Liver (tissue), 9 donors: ENCODE measurements around the gene LIFR. TPM values are rescaled to one million over a fixed set of nuclear protein-coding genes. Genes with fewer than 3 reads are reported as not detected.

Experiments
- DNase-seq: peaks from one replicate; pipeline ENCODE4 v3.0.0-alpha.2; 2017; ENCODE audit warnings: low spot score
- H3K27ac ChIP-seq, 2 donors: one replicate each; pipeline ENCODE4 v1.7.0; 2013; ENCODE audit warnings: inconsistent platforms in 2 of 2, low read length in 2 of 2, control low read depth in 1 of 2, low read depth in 1 of 2, mild to moderate bottlenecking in 1 of 2
- H3K27me3 ChIP-seq, 4 donors: one replicate each; pipeline versions ENCODE4 v1.6.1 to v1.7.0; 2013; ENCODE audit warnings: low read length in 3 of 4, inconsistent platforms in 1 of 4, mild to moderate bottlenecking in 1 of 4, moderate library complexity in 1 of 4; ENCODE audit not compliant: control insufficient read depth in 4 of 4, insufficient read depth in 4 of 4
- H3K36me3 ChIP-seq, 4 donors: one replicate each; pipeline versions ENCODE4 v1.6.1 to v1.7.0; 2013; ENCODE audit warnings: low read length in 3 of 4, mild to moderate bottlenecking in 3 of 4, low read depth in 1 of 4, moderate library complexity in 1 of 4; ENCODE audit not compliant: control insufficient read depth in 4 of 4, insufficient read depth in 3 of 4
- H3K4me1 ChIP-seq, 4 donors: one replicate each; pipeline versions ENCODE4 v1.6.1 to v1.7.0; 2013; ENCODE audit warnings: low read length in 3 of 4, mild to moderate bottlenecking in 3 of 4, moderate library complexity in 1 of 4; ENCODE audit not compliant: control insufficient read depth in 4 of 4, insufficient read depth in 4 of 4
- H3K4me3 ChIP-seq, 3 donors: one replicate each; pipeline versions ENCODE4 v1.6.1 to v1.7.0; 2013; ENCODE audit warnings: low read length in 3 of 3, control low read depth in 1 of 3, low read depth in 1 of 3, mild to moderate bottlenecking in 1 of 3
- H3K9ac ChIP-seq, 2 donors: one replicate each; pipeline ENCODE4 v1.7.0; 2013; ENCODE audit warnings: low read length in 2 of 2, mild to moderate bottlenecking in 2 of 2, moderate library complexity in 2 of 2, control low read depth in 1 of 2, low read depth in 1 of 2
- H3K9me3 ChIP-seq, 4 donors: one replicate each; pipeline versions ENCODE4 v1.6.1 to v1.7.0; 2013; ENCODE audit warnings: low read length in 3 of 4; ENCODE audit not compliant: control insufficient read depth in 4 of 4
- EGR1 ChIP-seq, 2 donors: IDR thresholded peaks; 2 replicates each; pipeline ENCODE4 v1.6.1; 2016 to 2018; ENCODE audit warnings: antibody characterized with exemption in 2 of 2, low read depth in 2 of 2
- FOXA2 ChIP-seq: IDR thresholded peaks from 2 replicates; pipeline ENCODE4 v1.6.1; 2016; ENCODE audit warnings: antibody characterized with exemption
- HNF4A ChIP-seq, 2 donors: conservative IDR thresholded peaks; 2 replicates each; pipeline ENCODE4 v1.6.1; 2016; ENCODE audit warnings: antibody characterized with exemption in 2 of 2, mild to moderate bottlenecking in 2 of 2
- HNF4G ChIP-seq: IDR thresholded peaks from 2 replicates; pipeline ENCODE4 v1.6.1; 2016; ENCODE audit warnings: antibody characterized with exemption
- JUND ChIP-seq, 2 donors: IDR thresholded peaks; 2 replicates each; pipeline ENCODE4 v1.6.1; 2016; ENCODE audit warnings: antibody characterized with exemption in 2 of 2
- NR2F2 ChIP-seq: IDR thresholded peaks from 2 replicates; pipeline ENCODE4 v1.6.1; 2016; ENCODE audit warnings: antibody characterized with exemption
- RAD21 ChIP-seq, 2 donors: IDR thresholded peaks; 2 replicates each; pipeline ENCODE4 v1.6.1; 2016; ENCODE audit warnings: antibody characterized with exemption in 2 of 2, mild to moderate bottlenecking in 2 of 2
- RXRA ChIP-seq, 2 donors: IDR thresholded peaks; 2 replicates each; pipeline ENCODE4 v1.6.1; 2017 to 2018; ENCODE audit warnings: antibody characterized with exemption in 2 of 2, mild to moderate bottlenecking in 1 of 2
- SP1 ChIP-seq: IDR thresholded peaks from 2 replicates; pipeline ENCODE4 v1.6.1; 2018; ENCODE audit warnings: antibody characterized with exemption, mild to moderate bottlenecking
- TAF1 ChIP-seq: conservative IDR thresholded peaks from 2 replicates; pipeline ENCODE4 v1.6.1; 2016; ENCODE audit warnings: antibody characterized with exemption, mild to moderate bottlenecking
- YY1 ChIP-seq: IDR thresholded peaks from 2 replicates; pipeline ENCODE4 v1.6.1; 2016; ENCODE audit warnings: antibody characterized with exemption, mild to moderate bottlenecking
- WGBS: extraction: QIAGEN DNeasy Blood & Tissue Kit; methylation state at CpG from one replicate; pipeline ENCODE4 v1.1.7; 2013; 5-methylcytosine and 5-hydroxymethylcytosine counted together
- polyA plus RNA-seq, 2 donors: library from polyadenylated mRNA; stranded (reverse) in 1 of 2; unstranded in 1 of 2; fragments of 200-250 nt in 1 of 2; fragments of >200 nt in 1 of 2; fragmentation: Nextera tagmentation in 1 of 2; extraction: Ambion mirVana in 1 of 2; gene quantifications; one replicate each; pipeline versions ENCODE4 v1.2.1 to v1.2.3, GENCODE V29; 2013 to 2015
- total RNA-seq, 2 donors: library from RNA; depleted of rRNA; stranded (reverse); fragments of >200 nt; gene quantifications; one replicate each; pipeline ENCODE4 v1.2.3, GENCODE V29; 2014
- TF ChIP-seq, protein P1 (sequence below): fragments of 150-350 bp; IDR thresholded peaks from 2 replicates; pipeline ENCODE4 v1.5.1; 2017; ENCODE audit warnings: improper control_type of control experiment, low read depth, low read length; ENCODE audit not compliant: missing input control
- TF ChIP-seq, protein P2 (sequence below): IDR thresholded peaks from 2 replicates; pipeline ENCODE4 v1.6.1; 2016; ENCODE audit warnings: antibody characterized with exemption
- TF ChIP-seq, protein P3 (sequence below): IDR thresholded peaks from 2 replicates; pipeline ENCODE4 v1.6.1; 2016; ENCODE audit warnings: antibody characterized with exemption, mild to moderate bottlenecking
- TF ChIP-seq, protein P4 (sequence below): IDR thresholded peaks from 2 replicates; pipeline ENCODE4 v1.6.1; 2016; ENCODE audit warnings: antibody characterized with exemption
- TF ChIP-seq, protein P5 (sequence below): IDR thresholded peaks from 2 replicates; pipeline ENCODE4 v1.6.1; 2016; ENCODE audit warnings: antibody characterized with exemption
- donor health status: healthy.
- donor health status: healthy.
- donor health status: healthy.
- donor health status: healthy.
- donor health status: healthy.

Gene LIFR
- total and polyA plus RNA-seq, 4 donors: 10.5 to 79.7 (median 32.8) TPM

DNA sequence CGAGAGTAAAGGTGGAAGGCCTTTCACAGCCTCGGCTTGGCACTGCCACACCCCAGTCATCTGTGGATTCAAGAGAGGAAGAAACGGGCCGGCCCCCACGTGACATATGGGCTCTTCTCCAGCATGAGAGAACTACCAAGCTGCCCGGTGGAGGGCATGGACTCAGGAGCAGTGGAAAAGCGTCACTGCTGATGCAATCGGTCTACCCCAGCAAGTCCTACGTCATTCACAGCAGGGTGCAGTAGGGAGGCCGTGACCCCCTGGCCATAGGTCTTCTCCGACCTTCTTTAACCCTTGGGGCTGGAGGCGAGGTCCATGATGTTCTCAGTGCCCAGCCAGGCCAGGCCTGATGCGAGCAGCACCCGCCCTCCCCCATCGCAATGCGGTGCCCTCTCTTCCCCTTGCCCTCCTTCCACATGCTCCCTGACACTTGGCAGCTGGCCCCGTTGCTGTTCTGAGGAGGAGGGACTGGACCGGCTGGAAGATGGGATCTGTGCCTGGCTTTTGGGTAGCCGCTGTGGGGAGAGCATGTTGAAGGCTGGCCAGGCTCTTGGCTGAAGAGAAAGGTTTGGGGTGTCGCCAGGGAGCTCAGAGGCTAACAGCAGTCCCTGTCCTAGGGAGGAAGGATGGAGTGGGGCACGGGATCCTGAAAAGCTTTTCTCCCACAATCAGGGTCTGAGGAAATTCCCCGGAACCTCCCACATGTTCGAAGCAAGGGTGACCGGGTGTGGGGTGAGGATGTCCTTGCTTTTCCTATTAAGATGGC is 89.8 kb downstream of the LIFR start:
- Histone ChIP-seq H3K36me3 (no peaks in the 10 kb centered on the region), H3K9me3 (no peaks in the 10 kb centered on the region), H3K4me3 (no peak overlapping the region), H3K4me1 (peaks cover 0 to 8% (median 5%) of the 10 kb centered on the region in 4 donors), H3K27ac (peak overlapping the region; percentile 65 to 76), H3K27me3 (peaks cover 0 to 3% (median 0%) of the 10 kb centered on the region in 4 donors), H3K9ac (no peak overlapping the region)
- 78% methylated on average over 24 of the region's 24 CpGs for WGBS
- no peak for TF ChIP-seq HNF4G
- TF ChIP-seq, protein P1, sequence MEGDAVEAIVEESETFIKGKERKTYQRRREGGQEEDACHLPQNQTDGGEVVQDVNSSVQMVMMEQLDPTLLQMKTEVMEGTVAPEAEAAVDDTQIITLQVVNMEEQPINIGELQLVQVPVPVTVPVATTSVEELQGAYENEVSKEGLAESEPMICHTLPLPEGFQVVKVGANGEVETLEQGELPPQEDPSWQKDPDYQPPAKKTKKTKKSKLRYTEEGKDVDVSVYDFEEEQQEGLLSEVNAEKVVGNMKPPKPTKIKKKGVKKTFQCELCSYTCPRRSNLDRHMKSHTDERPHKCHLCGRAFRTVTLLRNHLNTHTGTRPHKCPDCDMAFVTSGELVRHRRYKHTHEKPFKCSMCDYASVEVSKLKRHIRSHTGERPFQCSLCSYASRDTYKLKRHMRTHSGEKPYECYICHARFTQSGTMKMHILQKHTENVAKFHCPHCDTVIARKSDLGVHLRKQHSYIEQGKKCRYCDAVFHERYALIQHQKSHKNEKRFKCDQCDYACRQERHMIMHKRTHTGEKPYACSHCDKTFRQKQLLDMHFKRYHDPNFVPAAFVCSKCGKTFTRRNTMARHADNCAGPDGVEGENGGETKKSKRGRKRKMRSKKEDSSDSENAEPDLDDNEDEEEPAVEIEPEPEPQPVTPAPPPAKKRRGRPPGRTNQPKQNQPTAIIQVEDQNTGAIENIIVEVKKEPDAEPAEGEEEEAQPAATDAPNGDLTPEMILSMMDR: no peak
- TF ChIP-seq TAF1: no peak
- peak in 1 of 2 donors; percentile 79 for TF ChIP-seq RXRA (IDR thresholded peaks at IDR 0.05)
- TF ChIP-seq EGR1 (IDR thresholded peaks at IDR 0.05; ENCODE audit: low read depth in 2 of 2): no peak
- TF ChIP-seq, protein P2, sequence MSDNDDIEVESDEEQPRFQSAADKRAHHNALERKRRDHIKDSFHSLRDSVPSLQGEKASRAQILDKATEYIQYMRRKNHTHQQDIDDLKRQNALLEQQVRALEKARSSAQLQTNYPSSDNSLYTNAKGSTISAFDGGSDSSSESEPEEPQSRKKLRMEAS: no peak
- TF ChIP-seq, protein P3, sequence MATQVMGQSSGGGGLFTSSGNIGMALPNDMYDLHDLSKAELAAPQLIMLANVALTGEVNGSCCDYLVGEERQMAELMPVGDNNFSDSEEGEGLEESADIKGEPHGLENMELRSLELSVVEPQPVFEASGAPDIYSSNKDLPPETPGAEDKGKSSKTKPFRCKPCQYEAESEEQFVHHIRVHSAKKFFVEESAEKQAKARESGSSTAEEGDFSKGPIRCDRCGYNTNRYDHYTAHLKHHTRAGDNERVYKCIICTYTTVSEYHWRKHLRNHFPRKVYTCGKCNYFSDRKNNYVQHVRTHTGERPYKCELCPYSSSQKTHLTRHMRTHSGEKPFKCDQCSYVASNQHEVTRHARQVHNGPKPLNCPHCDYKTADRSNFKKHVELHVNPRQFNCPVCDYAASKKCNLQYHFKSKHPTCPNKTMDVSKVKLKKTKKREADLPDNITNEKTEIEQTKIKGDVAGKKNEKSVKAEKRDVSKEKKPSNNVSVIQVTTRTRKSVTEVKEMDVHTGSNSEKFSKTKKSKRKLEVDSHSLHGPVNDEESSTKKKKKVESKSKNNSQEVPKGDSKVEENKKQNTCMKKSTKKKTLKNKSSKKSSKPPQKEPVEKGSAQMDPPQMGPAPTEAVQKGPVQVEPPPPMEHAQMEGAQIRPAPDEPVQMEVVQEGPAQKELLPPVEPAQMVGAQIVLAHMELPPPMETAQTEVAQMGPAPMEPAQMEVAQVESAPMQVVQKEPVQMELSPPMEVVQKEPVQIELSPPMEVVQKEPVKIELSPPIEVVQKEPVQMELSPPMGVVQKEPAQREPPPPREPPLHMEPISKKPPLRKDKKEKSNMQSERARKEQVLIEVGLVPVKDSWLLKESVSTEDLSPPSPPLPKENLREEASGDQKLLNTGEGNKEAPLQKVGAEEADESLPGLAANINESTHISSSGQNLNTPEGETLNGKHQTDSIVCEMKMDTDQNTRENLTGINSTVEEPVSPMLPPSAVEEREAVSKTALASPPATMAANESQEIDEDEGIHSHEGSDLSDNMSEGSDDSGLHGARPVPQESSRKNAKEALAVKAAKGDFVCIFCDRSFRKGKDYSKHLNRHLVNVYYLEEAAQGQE: no peak
- TF ChIP-seq NR2F2: peak; percentile 98
- TF ChIP-seq, protein P4, sequence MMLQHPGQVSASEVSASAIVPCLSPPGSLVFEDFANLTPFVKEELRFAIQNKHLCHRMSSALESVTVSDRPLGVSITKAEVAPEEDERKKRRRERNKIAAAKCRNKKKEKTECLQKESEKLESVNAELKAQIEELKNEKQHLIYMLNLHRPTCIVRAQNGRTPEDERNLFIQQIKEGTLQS: peak; percentile 47
- TF ChIP-seq FOXA2: no peak
- no peak for TF ChIP-seq YY1
- TF ChIP-seq HNF4A (conservative IDR thresholded peaks at IDR 0.05): no peak
- no peak for TF ChIP-seq RAD21 (IDR thresholded peaks at IDR 0.05)
- no peak for TF ChIP-seq JUND (IDR thresholded peaks at IDR 0.05)
- peak; percentile 77 for TF ChIP-seq SP1
- TF ChIP-seq, protein P5, sequence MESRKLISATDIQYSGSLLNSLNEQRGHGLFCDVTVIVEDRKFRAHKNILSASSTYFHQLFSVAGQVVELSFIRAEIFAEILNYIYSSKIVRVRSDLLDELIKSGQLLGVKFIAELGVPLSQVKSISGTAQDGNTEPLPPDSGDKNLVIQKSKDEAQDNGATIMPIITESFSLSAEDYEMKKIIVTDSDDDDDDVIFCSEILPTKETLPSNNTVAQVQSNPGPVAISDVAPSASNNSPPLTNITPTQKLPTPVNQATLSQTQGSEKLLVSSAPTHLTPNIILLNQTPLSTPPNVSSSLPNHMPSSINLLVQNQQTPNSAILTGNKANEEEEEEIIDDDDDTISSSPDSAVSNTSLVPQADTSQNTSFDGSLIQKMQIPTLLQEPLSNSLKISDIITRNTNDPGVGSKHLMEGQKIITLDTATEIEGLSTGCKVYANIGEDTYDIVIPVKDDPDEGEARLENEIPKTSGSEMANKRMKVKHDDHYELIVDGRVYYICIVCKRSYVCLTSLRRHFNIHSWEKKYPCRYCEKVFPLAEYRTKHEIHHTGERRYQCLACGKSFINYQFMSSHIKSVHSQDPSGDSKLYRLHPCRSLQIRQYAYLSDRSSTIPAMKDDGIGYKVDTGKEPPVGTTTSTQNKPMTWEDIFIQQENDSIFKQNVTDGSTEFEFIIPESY: no peak
- no peak for DNase-seq
